Ascending aorta (tissue), 2 donors: ENCODE data around the gene FBXW11. TPM values are rescaled to one million over a fixed set of nuclear protein-coding genes. Genes with fewer than 3 reads are reported as not detected.

Experiments used
- DNase-seq, 2 donors: peaks; one replicate each; pipeline ENCODE4 v3.0.0-alpha.2; 2019; ENCODE audit warnings: low spot score in 2 of 2
- H3K27ac ChIP-seq, 2 donors: fragments of 200-600 bp; sonication (generic); one replicate each; pipeline ENCODE4 v1.5.1; 2016 to 2017; ENCODE audit warnings: mild to moderate bottlenecking in 1 of 2
- H3K27me3 ChIP-seq: fragments of 200-600 bp; sonication (generic); one replicate; pipeline ENCODE4 v1.5.1; 2017
- H3K36me3 ChIP-seq, 2 donors: fragments of 200-600 bp; sonication (generic); one replicate each; pipeline ENCODE4 v1.5.1; 2016
- H3K4me1 ChIP-seq, 2 donors: fragments of 200-600 bp; sonication (generic); one replicate each; pipeline ENCODE4 v1.5.1; 2016 to 2017; ENCODE audit warnings: mild to moderate bottlenecking in 1 of 2
- H3K4me3 ChIP-seq, 2 donors: fragments of 200-600 bp; sonication (generic); one replicate each; pipeline ENCODE4 v1.5.1; 2016 to 2017; ENCODE audit warnings: mild to moderate bottlenecking in 1 of 2
- H3K9me3 ChIP-seq, 2 donors: fragments of 200-600 bp; sonication (generic); one replicate each; pipeline ENCODE4 v1.5.1; 2016
- intact Hi-C: fragments of 100-400 bp; cut with DNase I; formaldehyde crosslinking; loops from one replicate; pipeline ENCODE4 v1.15.1; 2023
- total RNA-seq: library from RNA; depleted of rRNA; stranded (reverse); fragments of >200 nt; gene quantifications from one replicate; pipeline ENCODE4 v1.1.0, GENCODE V29; 2016
- TF ChIP-seq, protein P1 (sequence below), 3 experiments: fragments of 200-600 bp in 2 of 3; fragments of 450-650 bp in 1 of 3; sonication (generic) in 2 of 3; IDR thresholded peaks; one replicate each; pipeline ENCODE4 v1.5.1; 2016 to 2019; ENCODE audit warnings: antibody characterized with exemption in 3 of 3, mild to moderate bottlenecking in 1 of 3, moderate library complexity in 1 of 3

The FBXW11 gene
- total RNA-seq, 1 donor from 2014 or later, result 34.6 TPM

DNA sequence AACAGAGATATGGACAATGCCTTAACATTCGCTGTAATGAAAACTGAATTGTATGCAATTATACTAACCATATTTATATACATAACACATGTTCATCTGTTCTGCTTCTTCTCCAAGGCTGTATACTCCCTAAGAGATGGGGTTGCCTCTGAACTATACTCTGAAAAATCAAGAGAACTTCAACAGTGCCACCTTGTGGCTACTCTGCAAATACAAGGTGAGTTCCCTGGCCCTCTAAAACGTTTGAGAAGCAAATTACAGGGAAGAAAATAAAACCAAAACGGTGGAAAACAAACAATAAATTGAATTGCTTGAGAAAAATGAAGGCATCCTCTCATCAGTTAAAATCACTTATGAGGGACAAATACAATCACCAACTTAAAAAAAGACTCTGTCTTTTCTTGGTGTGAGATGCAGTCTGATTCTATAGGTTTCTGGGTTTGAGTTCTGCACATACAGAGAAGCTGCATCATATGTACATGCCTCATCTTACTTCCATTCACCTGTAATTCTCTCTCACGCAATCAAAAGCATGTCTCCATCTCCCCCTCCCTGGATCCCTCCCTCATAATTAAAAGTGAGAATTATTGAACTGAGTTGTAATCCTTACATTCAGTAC lies 98.6 kb downstream of the FBXW11 start:
- Histone ChIP-seq H3K27me3 (no peaks in the 10 kb centered on the region), H3K4me3 (no peak overlapping the region), H3K9me3 (no peaks in the 10 kb centered on the region), H3K36me3 (peaks cover 0 to 5% of the 10 kb centered on the region in 2 donors), H3K4me1 (peaks cover 0 to 5% of the 10 kb centered on the region in 2 donors), H3K27ac (no peak overlapping the region)
- TF ChIP-seq, protein P1, sequence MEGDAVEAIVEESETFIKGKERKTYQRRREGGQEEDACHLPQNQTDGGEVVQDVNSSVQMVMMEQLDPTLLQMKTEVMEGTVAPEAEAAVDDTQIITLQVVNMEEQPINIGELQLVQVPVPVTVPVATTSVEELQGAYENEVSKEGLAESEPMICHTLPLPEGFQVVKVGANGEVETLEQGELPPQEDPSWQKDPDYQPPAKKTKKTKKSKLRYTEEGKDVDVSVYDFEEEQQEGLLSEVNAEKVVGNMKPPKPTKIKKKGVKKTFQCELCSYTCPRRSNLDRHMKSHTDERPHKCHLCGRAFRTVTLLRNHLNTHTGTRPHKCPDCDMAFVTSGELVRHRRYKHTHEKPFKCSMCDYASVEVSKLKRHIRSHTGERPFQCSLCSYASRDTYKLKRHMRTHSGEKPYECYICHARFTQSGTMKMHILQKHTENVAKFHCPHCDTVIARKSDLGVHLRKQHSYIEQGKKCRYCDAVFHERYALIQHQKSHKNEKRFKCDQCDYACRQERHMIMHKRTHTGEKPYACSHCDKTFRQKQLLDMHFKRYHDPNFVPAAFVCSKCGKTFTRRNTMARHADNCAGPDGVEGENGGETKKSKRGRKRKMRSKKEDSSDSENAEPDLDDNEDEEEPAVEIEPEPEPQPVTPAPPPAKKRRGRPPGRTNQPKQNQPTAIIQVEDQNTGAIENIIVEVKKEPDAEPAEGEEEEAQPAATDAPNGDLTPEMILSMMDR (IDR thresholded peaks at IDR 0.05), result peak; percentile 69 to 79 (median 73)
- intact Hi-C loops, result loop anchor here (1.0 to 5.0 kb wide), 2 partner anchors 276 to 490 kb away; no protein-coding TSS in a partner anchor
- no peak for DNase-seq

DNA sequence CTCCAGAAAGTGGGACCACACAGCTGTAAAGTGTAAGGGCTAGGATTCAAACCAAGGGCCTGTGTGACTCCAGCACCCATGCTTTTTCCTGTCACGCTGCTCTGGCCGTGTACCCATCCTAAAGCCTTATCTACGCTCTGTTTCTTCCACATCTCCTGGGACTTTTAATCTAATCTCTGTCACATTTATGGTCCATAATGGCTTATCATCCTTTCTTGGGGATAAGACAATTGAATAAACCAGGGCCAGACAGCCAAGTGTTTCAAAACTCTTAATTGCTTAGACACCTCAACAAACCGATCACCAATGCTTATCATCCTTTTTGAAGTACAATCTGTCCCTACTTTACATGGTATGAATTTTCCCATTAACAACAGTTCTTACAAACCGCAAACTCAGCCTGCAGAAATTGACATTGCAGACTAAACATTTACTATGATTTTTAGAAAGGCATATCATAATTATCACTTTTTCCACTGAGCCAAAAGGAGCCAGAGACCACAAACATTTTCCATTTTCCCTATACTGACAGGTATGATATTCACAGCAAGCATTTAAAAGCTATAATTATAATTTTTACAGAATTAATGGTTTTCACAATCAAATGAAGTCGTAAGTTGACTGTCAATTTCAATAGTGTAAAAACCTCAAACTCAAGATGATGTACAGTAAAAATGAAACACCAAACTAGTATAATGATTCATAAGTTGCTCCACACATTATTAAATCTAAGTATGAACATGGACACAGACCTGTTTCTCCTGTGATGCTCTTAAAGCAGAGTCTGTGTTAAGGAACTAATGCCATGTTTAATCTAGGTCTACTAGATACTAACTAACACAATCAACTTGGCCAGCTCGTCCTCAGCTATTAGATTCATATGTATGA lies 99.5 kb downstream of the FBXW11 start:
- H3K4me3 ChIP-seq, result no peak overlapping the region
- no peaks in the 10 kb centered on the region for H3K27me3 ChIP-seq
- no peak overlapping the region for H3K27ac ChIP-seq
- no peaks in the 10 kb centered on the region for H3K4me1 ChIP-seq
- intact Hi-C loops, result loop anchor here (5.0 kb wide), 1 partner anchor 275 kb away; no protein-coding TSS in a partner anchor
- H3K36me3 ChIP-seq, result peaks cover 0 to 5% of the 10 kb centered on the region in 2 donors
- no peaks in the 10 kb centered on the region for H3K9me3 ChIP-seq
- TF ChIP-seq, protein P1 (IDR thresholded peaks at IDR 0.05), result no peak
- DNase-seq, result no peak

DNA sequence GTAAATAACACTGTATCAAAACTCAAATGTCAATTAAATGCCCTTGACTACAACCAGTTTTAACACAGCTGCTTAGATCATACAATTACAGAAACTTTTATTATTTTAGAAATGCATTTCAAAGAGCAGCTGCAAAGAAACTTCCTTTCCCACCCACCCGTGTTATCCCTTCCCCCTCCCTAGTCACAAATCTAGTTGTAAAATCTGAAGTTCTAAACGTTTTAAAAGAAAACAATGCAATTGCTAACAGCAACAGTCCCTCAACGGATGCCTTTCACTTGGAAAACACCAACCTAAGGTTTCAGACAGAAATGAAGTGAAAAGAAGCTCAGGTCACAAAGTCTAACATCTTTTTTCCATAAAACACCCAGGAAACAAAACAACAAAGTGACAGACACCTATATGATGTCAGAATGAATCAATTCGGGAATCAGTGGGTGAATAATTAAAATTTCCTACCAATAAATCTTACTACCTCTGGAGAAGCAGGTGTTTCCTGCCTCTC lies 100.3 kb downstream of the FBXW11 start:
- intact Hi-C loops, result loop anchor here (5.0 kb wide), 1 partner anchor 274 kb away; no protein-coding TSS in a partner anchor
- TF ChIP-seq, protein P1 (IDR thresholded peaks at IDR 0.05), result no peak
- Histone ChIP-seq H3K27me3 (no peaks in the 10 kb centered on the region), H3K27ac (no peak overlapping the region), H3K4me1 (no peaks in the 10 kb centered on the region), H3K9me3 (no peaks in the 10 kb centered on the region), H3K4me3 (no peak overlapping the region), H3K36me3 (peaks cover 0 to 5% of the 10 kb centered on the region in 2 donors)
- no peak for DNase-seq

DNA sequence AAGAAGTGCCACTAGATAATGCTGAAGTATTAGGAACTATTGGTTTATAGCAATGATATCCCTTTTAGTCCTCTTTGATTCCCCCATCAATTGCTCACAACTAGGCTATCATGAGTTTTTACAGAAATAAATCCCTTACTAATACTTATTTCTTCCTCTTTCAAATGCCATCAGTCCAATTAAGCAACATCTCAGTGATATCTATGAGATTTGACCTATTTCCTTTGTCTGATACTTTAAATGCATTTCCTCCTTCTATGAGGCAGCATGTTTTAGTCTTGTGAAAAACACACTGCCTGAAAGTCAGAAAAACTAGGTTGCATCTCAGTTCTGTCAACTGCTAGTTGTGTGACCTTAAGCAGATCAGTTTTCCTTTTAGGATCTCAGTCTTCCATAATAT lies 101.6 kb downstream of the FBXW11 start:
- no peaks in the 10 kb centered on the region for H3K4me1 ChIP-seq
- H3K9me3 ChIP-seq, result no peaks in the 10 kb centered on the region
- H3K36me3 ChIP-seq, result peaks cover 0 to 5% of the 10 kb centered on the region in 2 donors
- no peak for DNase-seq
- H3K4me3 ChIP-seq, result no peak overlapping the region
- no peaks in the 10 kb centered on the region for H3K27me3 ChIP-seq
- TF ChIP-seq, protein P1 (IDR thresholded peaks at IDR 0.05), result no peak
- H3K27ac ChIP-seq, result no peak overlapping the region
- intact Hi-C loops, result loop anchor here (5.0 kb wide), 1 partner anchor 273 kb away; no protein-coding TSS in a partner anchor

DNA sequence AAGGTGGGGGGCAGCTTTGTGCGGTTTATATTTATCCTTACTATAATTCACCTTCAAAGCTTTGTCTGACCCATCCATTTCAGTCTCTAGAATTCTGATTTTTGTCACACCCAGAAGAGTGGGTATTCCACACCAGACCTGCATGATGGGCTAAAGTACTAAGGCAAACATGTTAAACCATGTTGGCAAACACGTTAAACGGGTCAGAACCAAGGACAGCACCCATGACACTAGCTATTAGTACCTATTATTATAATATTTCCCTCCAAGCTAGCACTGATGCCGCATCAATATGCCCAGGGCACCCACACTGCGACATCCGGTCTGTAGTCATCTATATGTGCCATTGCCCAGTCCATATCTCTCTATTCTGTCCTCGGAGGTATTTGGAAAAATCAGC lies 104.7 kb downstream of the FBXW11 start:
- Histone ChIP-seq H3K27me3 (no peaks in the 10 kb centered on the region), H3K4me1 (no peaks in the 10 kb centered on the region), H3K36me3 (no peaks in the 10 kb centered on the region), H3K9me3 (no peaks in the 10 kb centered on the region), H3K4me3 (no peak overlapping the region), H3K27ac (no peak overlapping the region)
- DNase-seq, result no peak
- intact Hi-C loops, result no loop called here
- TF ChIP-seq, protein P1 (IDR thresholded peaks at IDR 0.05), result no peak
